GM18873 (cell line): Measurements from ENCODE around the gene SESN1.
"Not testable (repeated sequence)": the region's sequence is repeated elsewhere in the genome, so short reads cannot be mapped to it uniquely, and the experiment has no call there.

Experiments used
- ATAC-seq: cut with Tn5 transposase; IDR thresholded peaks from one replicate; pipeline ENCODE4 v1.9.1; 2021; ENCODE audit warnings: mild to moderate bottlenecking, moderate library complexity, moderate number of reproducible peaks; ENCODE audit not compliant: unreplicated experiment, low FRiP score

The SESN1 gene

DNA sequence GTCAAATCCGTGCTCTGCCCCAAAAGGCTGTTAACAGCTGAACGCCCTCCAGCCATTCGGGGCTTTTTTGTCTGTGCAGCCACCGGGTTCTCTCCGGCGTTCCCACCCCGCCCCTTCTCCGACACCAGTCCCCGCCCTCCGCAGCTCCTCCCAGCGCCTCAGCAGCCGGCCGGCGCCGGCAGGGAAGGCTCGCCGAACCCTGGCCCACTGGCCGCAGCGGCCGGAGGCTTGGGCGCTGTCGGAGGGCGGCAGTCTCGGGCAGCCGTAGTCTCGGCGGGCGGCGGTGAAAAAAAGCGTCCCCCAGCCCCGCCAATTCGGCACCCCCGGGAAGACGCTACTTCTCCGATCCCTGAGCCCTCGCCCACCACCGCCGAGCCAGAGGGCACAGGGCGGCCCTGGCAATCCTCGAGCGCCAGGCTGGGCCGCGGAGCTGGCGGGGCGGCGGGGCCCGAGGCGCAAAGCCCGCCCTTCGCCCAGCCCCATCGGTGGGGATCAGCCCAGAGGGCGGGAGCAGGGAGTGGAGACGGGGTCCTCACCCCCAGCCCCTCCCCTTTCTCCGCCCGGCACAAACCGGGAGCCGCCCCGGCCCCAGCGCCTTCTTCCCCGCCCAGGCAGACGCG is at the start of gene SESN1:
Gene SESN1, minus strand, starts transcription at position 431 of the 620 bp plus-strand sequence. CDS start 773 bp downstream, outside the sequence.
- peak; percentile 40 for ATAC-seq

DNA sequence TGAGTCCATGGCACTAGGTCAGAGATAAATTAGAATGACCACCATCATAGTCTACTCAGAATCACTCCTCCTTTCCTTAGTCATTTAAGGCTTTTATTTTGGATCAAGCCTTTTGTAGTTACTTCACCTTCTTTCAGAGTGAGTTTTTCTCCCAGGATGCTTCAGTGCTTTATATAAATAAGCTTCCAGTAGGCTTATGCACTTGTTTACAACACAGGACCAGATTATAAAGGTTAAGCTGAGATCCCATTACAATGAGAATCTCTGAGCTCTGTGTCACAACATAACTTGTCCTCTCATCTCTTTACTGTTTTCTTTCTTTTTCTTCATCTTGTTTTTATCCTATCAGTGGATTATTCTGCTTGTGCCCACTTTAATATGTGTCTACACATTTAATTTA is 48.5 kb upstream of the SESN1 start:
- ATAC-seq, result no peak

DNA sequence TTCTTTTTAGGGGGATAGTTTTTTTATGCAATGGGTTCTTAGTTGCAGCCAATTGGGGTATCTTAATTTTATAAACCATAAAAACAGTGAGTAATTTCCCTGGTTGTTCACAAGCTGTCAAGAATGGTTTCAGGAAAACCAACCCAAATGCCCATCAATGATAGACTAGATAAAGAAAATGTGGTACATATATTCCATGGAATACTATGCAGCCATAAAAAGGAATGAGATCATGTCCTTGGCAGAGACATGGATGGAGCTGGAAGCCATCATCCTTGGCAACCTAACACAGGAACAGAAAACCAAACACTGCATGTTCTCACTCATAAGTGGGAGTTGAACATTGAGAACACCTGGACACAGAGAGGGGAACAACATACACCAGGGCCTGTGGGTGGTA is 47.4 kb upstream of the SESN1 start:
- not testable (repeated sequence) for ATAC-seq

DNA sequence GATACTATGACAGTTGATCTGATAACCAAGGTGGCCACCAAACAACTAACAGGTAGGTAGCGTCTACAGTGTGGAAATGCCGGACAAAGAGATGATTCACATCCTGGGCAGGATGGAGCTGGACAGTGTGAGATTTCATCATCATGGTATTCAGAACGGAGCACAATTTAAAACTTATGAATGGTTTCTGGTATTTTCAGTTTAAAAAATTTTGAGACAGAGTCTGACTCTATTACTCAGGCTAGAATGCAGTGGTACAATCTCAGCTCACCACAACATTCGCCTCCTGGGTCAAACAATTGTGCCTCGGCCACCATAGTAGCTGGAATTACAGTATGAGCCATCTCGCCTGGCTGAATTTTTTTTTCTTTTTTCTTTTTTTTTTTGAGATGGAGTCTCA is 44.5 kb upstream of the SESN1 start:
- ATAC-seq, result no peak

DNA sequence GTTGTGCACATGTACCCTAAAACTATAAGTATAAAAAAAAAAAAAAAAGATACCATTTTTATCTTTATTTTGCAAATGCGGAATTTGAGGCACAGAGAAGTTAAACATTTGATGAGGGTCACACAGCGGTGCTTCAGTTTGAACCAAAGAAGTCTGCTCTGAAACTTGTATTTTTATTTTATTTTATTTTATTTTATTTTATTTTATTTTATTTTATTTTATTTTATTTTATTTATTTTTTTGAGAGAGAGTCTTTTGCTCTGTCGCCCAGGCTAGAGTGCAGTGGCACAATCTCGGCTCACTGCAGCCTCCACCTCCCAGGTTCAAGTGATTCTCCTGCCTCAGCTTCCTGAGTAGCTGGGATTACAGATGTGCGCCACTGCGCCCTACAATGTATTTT is 41.9 kb upstream of the SESN1 start:
- ATAC-seq, result not testable (repeated sequence)

DNA sequence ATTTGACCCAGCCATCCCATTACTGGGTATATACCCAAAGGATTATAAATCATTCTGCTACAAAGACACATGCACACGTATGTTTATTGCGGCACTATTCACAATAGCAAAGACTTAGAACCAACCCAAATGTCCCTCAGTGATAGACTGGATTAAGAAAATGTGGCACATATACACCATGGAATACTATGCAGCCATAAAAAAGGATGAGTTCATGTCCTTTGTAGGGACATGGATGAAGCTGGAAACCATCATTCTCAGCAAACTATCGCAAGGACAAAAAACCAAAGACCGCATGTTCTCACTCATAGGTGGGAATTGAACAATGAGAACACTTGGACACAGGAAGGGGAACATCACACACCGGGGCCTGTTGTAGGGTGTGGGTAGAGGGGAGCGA is 41.4 kb upstream of the SESN1 start:
- not testable (repeated sequence) for ATAC-seq

DNA sequence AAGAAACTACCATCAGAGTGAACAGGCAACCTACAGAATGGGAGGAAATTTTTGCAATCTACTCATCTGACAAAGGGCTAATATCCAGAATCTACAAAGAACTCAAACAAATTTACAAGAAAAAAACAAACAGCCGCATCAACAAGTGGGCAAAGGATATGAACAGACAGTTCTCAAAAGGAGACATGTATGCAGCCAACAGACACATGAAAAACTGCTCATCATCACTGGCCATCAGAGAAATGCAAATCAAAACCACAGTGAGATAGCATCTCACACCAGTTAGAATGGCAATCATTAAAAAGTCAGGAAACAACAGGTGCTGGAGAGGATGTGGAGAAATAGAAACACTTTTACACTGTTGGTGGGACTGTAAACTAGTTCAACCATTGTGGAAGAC is 41.0 kb upstream of the SESN1 start:
- ATAC-seq, result not testable (repeated sequence)

DNA sequence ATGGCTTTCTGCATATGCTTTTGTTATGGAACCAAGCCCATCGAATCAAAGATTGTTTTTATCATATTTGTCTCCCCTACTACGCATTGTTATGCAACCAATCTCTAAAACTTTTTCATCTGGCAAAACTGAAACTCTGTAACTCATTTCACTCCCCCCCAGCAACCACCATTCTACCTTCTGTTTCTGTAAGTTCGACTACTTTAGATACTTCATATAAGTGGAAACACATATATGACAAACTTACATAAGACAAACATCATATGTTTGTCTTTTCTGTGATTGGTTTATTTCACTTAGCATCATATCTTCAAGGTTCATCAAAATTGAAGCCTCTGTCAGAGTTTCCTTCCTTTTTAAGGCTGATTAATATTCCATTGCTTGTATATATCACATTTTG is 35.4 kb upstream of the SESN1 start:
- ATAC-seq, result no peak

DNA sequence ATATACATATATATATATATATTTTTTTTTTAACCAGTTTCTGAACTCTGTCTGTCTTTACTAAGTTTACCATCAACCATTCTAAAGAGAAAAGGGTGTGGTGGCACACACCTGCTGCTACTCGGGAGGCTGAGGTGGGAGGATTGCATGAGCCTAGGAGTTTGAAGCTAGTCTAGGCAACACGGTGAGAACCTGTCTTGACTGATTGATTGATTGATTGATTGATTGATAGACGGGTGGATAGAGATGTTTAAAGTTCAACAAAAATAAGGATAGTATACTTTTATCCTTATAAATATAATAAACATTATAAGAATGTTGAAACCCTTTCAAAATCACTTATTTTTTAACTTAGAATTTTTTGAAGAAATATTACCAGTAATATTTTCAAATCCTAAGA is 30.9 kb upstream of the SESN1 start:
- no peak for ATAC-seq

DNA sequence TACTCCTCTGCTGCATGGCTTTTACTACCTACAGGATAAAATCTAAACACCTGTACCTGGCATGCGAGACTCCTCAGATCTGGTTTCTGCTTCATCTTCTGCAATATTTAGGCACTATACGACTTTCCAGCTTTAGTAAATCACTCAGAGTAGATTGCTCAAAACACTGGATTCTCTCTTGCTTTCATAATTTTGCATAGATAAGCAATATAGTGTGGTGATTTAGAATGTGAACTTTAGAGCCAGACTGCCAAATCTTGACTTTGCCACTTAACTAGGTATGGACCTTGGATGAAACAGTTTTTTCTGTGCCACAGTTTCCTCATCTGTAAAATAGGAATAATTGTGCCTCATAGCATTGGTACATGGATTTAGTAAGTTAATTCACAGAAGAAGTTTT is 29.6 kb upstream of the SESN1 start:
- no peak for ATAC-seq

DNA sequence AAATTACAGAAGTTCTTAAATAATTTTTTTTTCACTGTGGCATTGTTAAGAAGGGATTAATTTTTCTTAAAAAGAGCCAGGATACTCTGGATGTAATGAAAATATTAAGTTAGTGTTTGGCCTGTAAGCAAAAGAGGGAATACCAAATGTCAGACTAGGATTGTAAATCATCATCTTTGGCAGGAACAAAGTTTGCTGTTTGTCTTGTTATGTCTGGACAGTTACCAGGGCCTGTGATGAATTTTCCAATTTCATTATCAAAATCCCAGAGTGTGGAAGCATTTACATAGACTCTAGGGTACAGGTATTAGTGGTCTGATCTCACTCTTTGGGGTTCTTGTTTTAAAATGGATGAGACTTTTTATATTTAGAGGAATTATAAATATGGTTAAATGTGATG is 26.8 kb upstream of the SESN1 start:
- ATAC-seq, result no peak

DNA sequence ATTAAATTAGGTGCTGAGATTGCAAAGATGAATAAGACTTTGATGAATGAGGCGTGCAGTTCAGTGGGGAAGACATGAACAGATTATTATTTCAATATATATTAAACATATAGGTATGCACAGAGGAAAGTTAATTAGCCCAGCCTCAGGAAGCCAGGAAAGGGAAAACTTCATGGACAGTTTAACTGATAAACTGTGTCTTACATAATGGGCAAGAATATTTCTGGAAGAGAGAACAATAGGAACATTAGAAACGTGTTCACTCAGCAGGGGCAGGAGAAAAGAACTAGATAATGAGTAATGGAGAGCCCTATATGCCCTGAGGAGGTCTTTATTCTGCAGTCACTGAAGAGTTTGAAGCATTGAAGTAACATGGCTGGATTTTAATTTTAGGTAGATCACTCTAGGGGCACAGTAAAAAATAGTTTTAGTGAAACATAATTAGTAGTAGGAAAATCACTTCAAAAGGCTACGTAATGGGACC is 24.3 kb upstream of the SESN1 start:
- no peak for ATAC-seq

DNA sequence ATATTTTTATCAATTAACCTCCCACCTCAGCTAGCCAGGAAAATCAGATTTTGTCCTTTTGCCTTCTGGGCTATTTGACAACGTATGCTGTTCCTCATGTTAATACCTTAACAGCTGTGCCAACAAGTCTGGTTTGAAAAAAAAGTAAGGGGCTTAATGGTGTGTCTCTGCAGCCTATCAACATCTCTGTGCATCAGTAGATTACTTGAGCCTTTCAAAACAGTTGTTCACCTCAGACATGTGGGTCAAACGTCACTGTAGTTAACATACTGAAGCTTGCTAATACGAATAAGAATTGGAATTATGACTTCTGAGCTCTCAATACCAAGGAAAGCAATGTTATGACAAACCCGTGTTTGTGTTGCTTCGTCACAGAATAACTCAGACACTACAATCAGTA is 23.7 kb upstream of the SESN1 start:
- ATAC-seq, result no peak

DNA sequence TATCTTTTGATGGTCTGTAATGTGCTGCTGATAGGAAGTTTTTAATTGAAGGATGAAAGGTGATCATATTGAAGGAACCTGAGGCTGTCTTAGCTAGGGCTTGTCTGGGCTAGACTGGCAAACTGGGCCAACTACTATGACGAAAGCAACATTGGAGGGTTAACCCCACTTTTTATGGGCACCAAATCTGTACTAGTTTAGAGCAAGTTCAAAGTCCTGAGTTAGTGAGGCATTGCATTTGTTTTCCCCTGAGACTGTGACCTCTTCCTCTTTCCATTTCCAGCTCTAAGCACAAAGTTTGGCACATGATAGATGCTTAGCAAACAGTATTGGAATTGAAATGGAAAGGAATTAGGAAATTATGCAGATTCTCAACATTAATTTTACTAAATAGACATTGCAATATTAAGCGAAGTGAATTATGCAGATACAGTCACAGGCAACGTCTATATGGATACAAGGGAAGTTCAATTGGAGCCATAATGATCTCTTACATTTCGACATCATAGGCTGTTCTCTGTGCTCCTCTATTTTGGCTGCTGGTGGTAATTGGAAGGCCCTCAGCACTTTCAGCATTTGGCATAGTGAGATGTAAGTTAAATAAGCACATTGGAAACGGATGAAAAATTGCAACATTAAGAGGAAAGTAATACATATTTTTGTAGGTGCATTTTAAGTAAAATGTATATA is 22.8 kb upstream of the SESN1 start:
- ATAC-seq, result peak; percentile 70

DNA sequence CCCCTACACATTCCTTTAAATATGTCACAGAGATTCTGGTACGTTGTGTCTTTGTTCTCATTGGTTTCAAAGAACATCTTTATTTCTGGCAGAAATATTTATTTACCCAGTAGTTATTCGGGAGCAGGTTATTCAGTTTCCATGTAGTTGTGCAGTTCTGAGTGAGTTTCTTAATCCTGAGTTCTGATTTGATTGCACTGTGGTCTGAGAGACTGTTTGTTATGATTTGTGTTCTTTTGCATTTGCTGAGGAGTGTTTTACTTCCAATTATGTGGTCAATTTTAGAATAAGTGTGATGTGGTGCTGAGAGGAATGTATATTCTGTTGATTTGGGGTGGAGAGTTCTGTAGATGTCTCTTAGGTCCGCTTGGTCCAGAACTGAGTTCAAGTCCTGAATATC is 18.0 kb upstream of the SESN1 start:
- not testable (repeated sequence) for ATAC-seq

DNA sequence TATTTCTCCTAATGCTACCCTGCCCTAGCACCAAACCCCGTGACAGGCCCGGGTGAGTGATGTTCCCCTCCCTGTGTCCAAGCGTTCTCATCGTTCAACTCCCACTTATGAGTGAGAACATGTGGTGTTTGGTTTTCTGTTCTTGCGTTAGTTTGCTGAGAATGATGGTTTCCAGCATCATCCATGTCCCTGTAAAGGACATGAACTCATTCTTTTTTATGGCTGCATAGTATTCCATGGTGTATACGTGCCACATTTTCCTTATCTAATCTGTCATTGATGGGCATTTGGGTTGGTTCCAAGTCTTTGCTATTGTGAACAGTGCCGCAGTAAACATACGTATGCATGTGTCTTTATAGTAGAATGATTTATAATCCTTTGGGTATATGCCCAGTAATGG is 15.0 kb upstream of the SESN1 start:
- not testable (repeated sequence) for ATAC-seq

DNA sequence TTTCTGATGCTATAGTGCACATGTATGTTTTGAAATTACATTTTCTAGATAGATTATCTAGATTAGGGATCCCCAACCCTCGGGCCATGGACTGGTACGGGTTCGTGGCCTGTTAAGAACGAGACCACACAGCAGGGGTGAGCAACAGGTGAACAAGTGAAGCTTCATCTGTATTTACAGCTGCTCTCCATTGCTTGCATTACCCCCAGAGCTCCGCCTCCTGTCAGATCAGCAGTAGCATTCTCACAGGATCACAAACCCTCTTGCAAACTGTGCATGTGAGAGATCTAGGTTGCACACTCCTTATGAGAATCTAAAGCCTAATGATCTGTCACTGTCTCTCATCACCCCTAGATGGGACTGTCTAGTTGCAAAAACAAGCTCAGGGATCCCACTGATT is 11.0 kb upstream of the SESN1 start:
- no peak for ATAC-seq

DNA sequence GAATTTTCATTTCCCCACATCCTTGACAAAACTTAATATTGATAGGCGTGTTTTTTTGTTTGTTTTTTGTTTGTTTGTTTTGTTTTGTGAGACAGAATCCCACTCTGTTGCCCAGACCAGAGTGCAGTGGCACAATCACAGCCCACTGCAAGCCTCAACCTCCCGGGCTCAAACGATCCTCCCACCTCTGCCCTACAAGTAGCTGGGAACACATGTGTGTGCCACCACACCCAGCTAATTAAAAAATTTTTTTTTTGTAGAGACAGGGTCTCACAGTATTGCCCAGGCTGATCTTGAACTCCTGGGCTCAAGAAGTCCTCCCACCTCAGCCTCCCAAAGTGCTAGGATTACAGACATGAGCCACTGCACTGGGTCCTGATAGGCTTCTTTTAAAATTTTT is 9.9 kb upstream of the SESN1 start:
- ATAC-seq, result no peak

DNA sequence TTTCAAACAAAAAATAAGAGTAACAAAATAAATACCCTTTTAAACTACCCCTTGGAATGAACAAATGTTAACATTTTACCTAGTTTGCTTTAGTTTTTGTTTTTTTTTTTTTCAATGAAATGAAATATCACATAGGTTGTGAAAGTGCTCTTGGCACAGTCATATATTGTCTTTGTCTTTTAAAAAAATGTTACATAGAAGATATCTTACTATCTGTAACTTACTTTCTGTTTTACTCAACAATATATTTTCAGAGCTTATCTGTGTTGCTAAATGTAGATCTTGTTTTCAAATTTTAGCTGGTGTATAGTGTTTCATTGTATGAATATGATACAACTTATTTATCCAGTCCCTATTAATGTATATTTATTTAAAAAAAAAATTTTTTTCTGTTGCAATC is 9.3 kb upstream of the SESN1 start:
- ATAC-seq, result no peak

DNA sequence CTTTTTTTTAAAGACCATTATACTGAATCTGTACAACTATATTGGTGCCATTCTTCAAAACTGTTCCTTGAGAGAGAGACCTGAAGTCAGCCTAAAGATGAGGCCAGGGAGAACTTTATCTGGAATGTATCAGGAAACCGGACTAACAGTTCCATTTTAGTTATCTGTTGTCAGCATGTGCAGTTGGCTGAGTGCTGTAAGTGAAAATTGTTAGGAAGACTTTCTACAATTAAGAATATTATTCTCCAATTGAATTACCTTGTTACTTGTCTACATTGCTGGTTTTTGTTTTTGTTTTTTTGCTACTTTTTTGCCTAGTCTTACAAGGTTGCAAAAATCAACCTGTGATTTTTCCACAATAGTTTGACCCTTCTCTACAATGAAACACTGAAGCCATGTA is 8.1 kb upstream of the SESN1 start:
- ATAC-seq, result no peak

DNA sequence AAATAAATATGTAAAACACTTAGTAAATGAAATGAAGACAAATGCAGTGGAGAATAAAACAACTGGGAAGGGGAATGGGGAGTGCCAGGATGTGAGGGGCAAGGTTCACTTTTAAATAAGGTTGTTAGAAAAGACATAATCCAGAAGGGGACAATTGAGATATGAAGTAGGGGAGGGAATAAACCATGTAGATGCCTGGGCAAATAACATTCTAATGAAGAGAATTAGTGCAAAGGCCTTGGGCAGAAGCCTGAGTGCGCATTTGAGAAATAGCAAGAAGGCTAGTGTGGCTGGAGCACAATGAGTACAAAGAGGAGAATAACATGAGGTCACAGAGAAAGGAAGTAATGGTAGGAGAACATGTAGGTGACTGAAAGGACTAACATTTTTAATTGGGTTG is 3.0 kb upstream of the SESN1 start:
- no peak for ATAC-seq

DNA sequence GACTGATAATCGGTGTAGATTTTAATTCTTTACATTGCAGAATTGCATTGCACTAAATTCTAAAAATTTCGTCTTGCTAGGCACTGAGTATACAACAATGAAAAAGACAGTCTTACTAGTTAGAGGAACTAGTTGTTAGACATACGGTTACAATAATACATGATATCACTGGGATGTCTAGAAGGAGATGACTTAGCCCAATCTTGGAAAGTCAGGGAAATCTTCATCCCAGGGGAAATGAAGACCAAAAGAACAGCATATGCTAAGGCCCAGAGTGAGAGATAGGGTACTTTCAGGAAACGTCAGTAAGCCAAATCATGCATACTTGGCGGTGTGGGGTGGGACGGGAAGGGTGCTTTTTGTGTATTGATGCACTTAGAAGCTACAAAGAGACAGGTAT is 1.6 kb upstream of the SESN1 start:
- no peak for ATAC-seq

DNA sequence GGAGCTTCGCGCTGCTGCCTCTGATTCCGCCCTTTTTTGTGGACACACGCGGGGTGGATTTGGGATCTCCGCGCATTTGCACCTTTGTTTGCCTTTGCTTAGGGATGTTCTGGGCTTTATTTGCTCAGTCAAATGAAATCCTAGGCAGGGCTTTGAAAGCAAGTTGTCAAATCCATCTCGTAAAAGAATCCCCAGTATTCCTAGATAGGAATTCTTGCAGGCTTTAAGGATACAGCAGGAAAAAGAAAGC is 1.1 kb upstream of the SESN1 start:
- no peak for ATAC-seq
